ENCODE measurements around the gene ARMH1.

Gene ARMH1

GRCh38 chr1:44636083-44636687 lies 38.3 kb upstream of the ARMH1 start:
- no peak for TF ChIP-seq TEAD4 (IDR thresholded peaks at IDR 0.05)
- TF ChIP-seq YY1 (IDR thresholded peaks at IDR 0.05; ENCODE audit: low read depth): no peak
- TF ChIP-seq, protein P1, sequence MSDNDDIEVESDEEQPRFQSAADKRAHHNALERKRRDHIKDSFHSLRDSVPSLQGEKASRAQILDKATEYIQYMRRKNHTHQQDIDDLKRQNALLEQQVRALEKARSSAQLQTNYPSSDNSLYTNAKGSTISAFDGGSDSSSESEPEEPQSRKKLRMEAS (IDR thresholded peaks at IDR 0.05): no peak
- TF ChIP-seq ZBTB7A (IDR thresholded peaks at IDR 0.05; ENCODE audit: low read depth): no peak
- no peak for TF ChIP-seq TAF1 (IDR thresholded peaks at IDR 0.05; ENCODE audit: low read depth)
- no peak for TF ChIP-seq FOXM1 (IDR thresholded peaks at IDR 0.05; ENCODE audit: borderline replicate concordance, low read depth)
- no peak for TF ChIP-seq NFIC (IDR thresholded peaks at IDR 0.05)
- no peak for TF ChIP-seq EP300 (IDR thresholded peaks at IDR 0.05; ENCODE audit: borderline replicate concordance)
- TF ChIP-seq, protein P2, sequence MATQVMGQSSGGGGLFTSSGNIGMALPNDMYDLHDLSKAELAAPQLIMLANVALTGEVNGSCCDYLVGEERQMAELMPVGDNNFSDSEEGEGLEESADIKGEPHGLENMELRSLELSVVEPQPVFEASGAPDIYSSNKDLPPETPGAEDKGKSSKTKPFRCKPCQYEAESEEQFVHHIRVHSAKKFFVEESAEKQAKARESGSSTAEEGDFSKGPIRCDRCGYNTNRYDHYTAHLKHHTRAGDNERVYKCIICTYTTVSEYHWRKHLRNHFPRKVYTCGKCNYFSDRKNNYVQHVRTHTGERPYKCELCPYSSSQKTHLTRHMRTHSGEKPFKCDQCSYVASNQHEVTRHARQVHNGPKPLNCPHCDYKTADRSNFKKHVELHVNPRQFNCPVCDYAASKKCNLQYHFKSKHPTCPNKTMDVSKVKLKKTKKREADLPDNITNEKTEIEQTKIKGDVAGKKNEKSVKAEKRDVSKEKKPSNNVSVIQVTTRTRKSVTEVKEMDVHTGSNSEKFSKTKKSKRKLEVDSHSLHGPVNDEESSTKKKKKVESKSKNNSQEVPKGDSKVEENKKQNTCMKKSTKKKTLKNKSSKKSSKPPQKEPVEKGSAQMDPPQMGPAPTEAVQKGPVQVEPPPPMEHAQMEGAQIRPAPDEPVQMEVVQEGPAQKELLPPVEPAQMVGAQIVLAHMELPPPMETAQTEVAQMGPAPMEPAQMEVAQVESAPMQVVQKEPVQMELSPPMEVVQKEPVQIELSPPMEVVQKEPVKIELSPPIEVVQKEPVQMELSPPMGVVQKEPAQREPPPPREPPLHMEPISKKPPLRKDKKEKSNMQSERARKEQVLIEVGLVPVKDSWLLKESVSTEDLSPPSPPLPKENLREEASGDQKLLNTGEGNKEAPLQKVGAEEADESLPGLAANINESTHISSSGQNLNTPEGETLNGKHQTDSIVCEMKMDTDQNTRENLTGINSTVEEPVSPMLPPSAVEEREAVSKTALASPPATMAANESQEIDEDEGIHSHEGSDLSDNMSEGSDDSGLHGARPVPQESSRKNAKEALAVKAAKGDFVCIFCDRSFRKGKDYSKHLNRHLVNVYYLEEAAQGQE (IDR thresholded peaks at IDR 0.05; ENCODE audit: low read depth): no peak
- no peak for TF ChIP-seq RAD21 (IDR thresholded peaks at IDR 0.05; ENCODE audit: low read depth)
- TF ChIP-seq, protein P3, sequence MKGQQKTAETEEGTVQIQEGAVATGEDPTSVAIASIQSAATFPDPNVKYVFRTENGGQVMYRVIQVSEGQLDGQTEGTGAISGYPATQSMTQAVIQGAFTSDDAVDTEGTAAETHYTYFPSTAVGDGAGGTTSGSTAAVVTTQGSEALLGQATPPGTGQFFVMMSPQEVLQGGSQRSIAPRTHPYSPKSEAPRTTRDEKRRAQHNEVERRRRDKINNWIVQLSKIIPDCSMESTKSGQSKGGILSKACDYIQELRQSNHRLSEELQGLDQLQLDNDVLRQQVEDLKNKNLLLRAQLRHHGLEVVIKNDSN (IDR thresholded peaks at IDR 0.05): no peak
- no peak for TF ChIP-seq CREB1 (IDR thresholded peaks at IDR 0.05; ENCODE audit: low read depth)
- no peak for TF ChIP-seq CEBPB (IDR thresholded peaks at IDR 0.05)
- TF ChIP-seq TCF12 (IDR thresholded peaks at IDR 0.05; ENCODE audit: low read depth): no peak
- TF ChIP-seq EGR1 (IDR thresholded peaks at IDR 0.05): no peak

DNA sequence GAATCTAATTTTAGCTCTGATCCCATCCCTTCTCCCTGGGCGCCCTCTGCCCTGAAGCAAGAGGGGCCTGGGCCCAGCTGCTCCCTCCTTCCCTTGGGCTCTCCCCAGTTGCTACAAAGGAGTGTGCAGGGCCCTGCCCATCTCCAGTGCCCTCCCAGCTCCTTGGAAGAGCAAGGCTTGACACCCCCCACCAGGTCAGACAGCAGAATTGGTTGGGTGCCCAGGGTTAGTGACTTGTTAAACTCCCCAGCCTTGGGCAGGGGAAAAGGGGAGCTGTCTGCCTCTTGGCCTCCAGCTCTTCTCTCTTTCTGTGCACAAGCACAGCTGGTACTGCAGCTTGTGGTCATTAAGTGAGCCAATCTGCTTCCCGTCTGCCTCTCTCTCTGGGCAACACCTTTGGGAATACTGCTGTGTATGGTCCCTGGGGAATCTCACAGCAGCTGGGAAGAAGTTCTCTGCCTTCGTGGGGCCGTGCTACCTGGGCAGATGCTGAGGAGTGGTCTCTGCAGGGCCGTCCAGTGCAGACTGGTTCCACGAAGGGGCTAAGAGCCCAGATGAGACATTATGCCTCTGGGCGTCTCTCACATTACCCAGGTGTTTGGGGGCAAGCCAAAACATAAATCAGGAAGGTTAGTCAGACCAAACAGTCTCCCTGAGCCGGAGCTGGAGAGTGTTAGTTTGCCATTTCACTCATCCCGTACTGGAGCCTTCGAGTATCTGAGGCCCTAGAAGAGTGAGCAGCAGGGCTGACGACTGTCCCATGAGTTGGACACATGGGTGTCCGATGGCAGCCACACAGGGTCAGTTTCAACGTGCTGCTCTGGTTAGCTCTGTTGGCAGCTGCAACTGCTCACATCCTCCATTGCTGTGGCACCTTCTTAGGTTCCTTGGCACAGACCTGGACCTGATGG lies 37.6 kb upstream of the ARMH1 start:
- no peak for TF ChIP-seq EP300 (IDR thresholded peaks at IDR 0.05; ENCODE audit: borderline replicate concordance)
- no peak for TF ChIP-seq TAF1 (IDR thresholded peaks at IDR 0.05; ENCODE audit: low read depth)
- TF ChIP-seq TCF12 (IDR thresholded peaks at IDR 0.05; ENCODE audit: low read depth): no peak
- TF ChIP-seq, protein P3 (IDR thresholded peaks at IDR 0.05): no peak
- TF ChIP-seq CEBPB (IDR thresholded peaks at IDR 0.05): no peak
- no peak for TF ChIP-seq FOXM1 (IDR thresholded peaks at IDR 0.05; ENCODE audit: borderline replicate concordance, low read depth)

DNA sequence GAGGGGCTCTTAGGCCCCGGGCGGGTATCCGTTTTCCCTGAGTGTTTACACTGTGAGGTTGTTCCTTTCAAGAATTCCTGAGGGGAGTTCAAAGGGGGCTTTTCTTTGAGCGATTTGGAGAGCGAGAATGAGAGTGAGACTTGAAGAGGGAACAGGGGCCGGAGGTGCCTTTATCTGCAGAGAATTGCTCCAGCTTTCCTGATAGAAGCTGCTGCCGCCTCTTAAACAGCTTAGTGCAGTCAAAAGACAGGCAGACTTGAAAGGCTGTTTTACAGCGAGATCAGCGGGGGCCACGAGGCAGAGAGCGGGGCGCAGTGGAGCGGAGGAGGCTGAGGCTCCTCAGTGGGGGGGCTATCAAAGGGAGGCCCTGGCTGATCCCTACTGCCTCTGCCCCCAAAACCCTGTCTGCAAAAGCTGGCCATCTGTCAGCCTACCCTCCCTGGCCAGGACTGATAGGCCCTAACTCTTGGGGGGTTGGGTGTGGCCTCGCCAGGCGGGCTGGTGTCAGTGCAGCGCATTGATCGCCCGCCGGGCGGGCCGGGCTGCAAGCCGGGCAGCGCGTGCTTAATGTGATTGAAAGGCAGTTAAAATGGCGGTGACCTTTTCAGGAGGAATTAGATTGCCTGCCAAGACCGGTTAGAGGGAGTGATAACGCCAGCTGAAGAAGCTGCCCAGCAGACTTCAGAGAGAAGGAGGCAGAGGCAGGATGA lies 36.7 kb upstream of the ARMH1 start:
- TF ChIP-seq EP300 (IDR thresholded peaks at IDR 0.05; ENCODE audit: borderline replicate concordance): no peak
- TF ChIP-seq TAF1 (IDR thresholded peaks at IDR 0.05; ENCODE audit: low read depth): no peak
- TF ChIP-seq, protein P3 (IDR thresholded peaks at IDR 0.05): no peak
- TF ChIP-seq FOXM1 (IDR thresholded peaks at IDR 0.05; ENCODE audit: borderline replicate concordance, low read depth): no peak
- no peak for TF ChIP-seq TCF12 (IDR thresholded peaks at IDR 0.05; ENCODE audit: low read depth)
- TF ChIP-seq, protein P1 (IDR thresholded peaks at IDR 0.05): no peak
- TF ChIP-seq NFIC (IDR thresholded peaks at IDR 0.05): no peak
- TF ChIP-seq, protein P2 (IDR thresholded peaks at IDR 0.05; ENCODE audit: low read depth): no peak
- TF ChIP-seq CREB1 (IDR thresholded peaks at IDR 0.05; ENCODE audit: low read depth): no peak
- no peak for TF ChIP-seq YY1 (IDR thresholded peaks at IDR 0.05; ENCODE audit: low read depth)
- TF ChIP-seq ZBTB7A (IDR thresholded peaks at IDR 0.05; ENCODE audit: low read depth): no peak
- TF ChIP-seq RAD21 (IDR thresholded peaks at IDR 0.05; ENCODE audit: low read depth): no peak
- TF ChIP-seq CEBPB (IDR thresholded peaks at IDR 0.05): no peak
- no peak for TF ChIP-seq EGR1 (IDR thresholded peaks at IDR 0.05)

GRCh38 chr1:44640200-44640853 lies 34.2 kb upstream of the ARMH1 start:
- TF ChIP-seq EGR1 (IDR thresholded peaks at IDR 0.05): no peak
- no peak for TF ChIP-seq EP300 (IDR thresholded peaks at IDR 0.05; ENCODE audit: borderline replicate concordance)
- no peak for TF ChIP-seq YY1 (IDR thresholded peaks at IDR 0.05; ENCODE audit: low read depth)
- no peak for TF ChIP-seq CREB1 (IDR thresholded peaks at IDR 0.05; ENCODE audit: low read depth)
- TF ChIP-seq, protein P1 (IDR thresholded peaks at IDR 0.05): no peak
- TF ChIP-seq, protein P2 (IDR thresholded peaks at IDR 0.05; ENCODE audit: low read depth): no peak
- TF ChIP-seq RAD21 (IDR thresholded peaks at IDR 0.05; ENCODE audit: low read depth): no peak
- TF ChIP-seq ZBTB7A (IDR thresholded peaks at IDR 0.05; ENCODE audit: low read depth): no peak
- no peak for TF ChIP-seq FOXM1 (IDR thresholded peaks at IDR 0.05; ENCODE audit: borderline replicate concordance, low read depth)
- TF ChIP-seq TAF1 (IDR thresholded peaks at IDR 0.05; ENCODE audit: low read depth): no peak
- no peak for TF ChIP-seq TEAD4 (IDR thresholded peaks at IDR 0.05)
- no peak for TF ChIP-seq TCF12 (IDR thresholded peaks at IDR 0.05; ENCODE audit: low read depth)
- no peak for TF ChIP-seq CEBPB (IDR thresholded peaks at IDR 0.05)
- TF ChIP-seq, protein P3 (IDR thresholded peaks at IDR 0.05): no peak
- TF ChIP-seq NFIC (IDR thresholded peaks at IDR 0.05): no peak
